IgD-negative memory B cell (primary cell): ENCODE results near the gene CMTM2. TPM values are rescaled to one million over a fixed set of nuclear protein-coding genes. Genes with fewer than 3 reads are reported as not detected.
A peak's percentile ranks its signal among the peaks of the same experiment; 100 is the strongest.
"Not testable (repeated sequence)": the region's sequence is repeated elsewhere in the genome, so short reads cannot be mapped to it uniquely, and the experiment has no call there.

Source experiments
- H3K27ac Mint-ChIP-seq, 3 donors: one replicate each; pipeline ENCODE4 v1.8.0; 2020 to 2022; ENCODE audit warnings: mild to moderate bottlenecking in 3 of 3, mixed read lengths in 3 of 3, moderate library complexity in 1 of 3
- H3K27me3 Mint-ChIP-seq: one replicate; pipeline ENCODE4 v1.8.0; 2021; ENCODE audit warnings: mixed read lengths
- H3K36me3 Mint-ChIP-seq: one replicate; pipeline ENCODE4 v1.8.0; 2020; ENCODE audit warnings: mild to moderate bottlenecking, mixed read lengths
- H3K4me1 Mint-ChIP-seq, 3 donors: one replicate each; pipeline ENCODE4 v1.8.0; 2020 to 2022; ENCODE audit warnings: mixed read lengths in 3 of 3, mild to moderate bottlenecking in 1 of 3
- H3K4me3 Mint-ChIP-seq, 4 donors: one replicate each; pipeline ENCODE4 v1.8.0; 2020 to 2022; ENCODE audit warnings: mild to moderate bottlenecking in 4 of 4, mixed read lengths in 4 of 4, moderate library complexity in 3 of 4
- H3K9me3 Mint-ChIP-seq, 3 donors: one replicate each; pipeline ENCODE4 v1.8.0; 2020 to 2021; ENCODE audit warnings: mixed read lengths in 3 of 3, mild to moderate bottlenecking in 1 of 3
- polyA plus RNA-seq: library from polyadenylated mRNA; unstranded; fragments of 300-500 nt; fragmentation: Illumina TruSeq; gene quantifications from one replicate; pipeline ENCODE4 v1.2.3, GENCODE V29; 2021

The CMTM2 gene
- polyA plus RNA-seq, 1 donor from 2014 or later: not detected

- Mint-ChIP-seq H3K4me3 (no peak overlapping the region), H3K9me3 (peaks cover 0 to 1% (median 0%) of the 10 kb centered on the region in 3 donors), H3K4me1 (peaks cover 9 to 16% (median 15%) of the 10 kb centered on the region in 3 donors), H3K36me3 (peaks cover 3% of the 10 kb centered on the region), H3K27me3 (no peaks in the 10 kb centered on the region), H3K27ac (no peak overlapping the region)
Observed at GRCh38 chr16:66563574-66564334, 15.5 kb upstream of the CMTM2 start.

GRCh38 chr16:66566051-66566901 is 13.0 kb upstream of the CMTM2 start, which contains the start of gene CMTM1:
Gene CMTM1 (plus strand): TSS chr16:66566439. CDS start chr16:66566514, 75 bp downstream.
- H3K36me3 Mint-ChIP-seq: peaks cover 3% of the 10 kb centered on the region
- H3K4me3 Mint-ChIP-seq: no peak within 1 kb of the TSS
- peaks cover 0 to 1% (median 0%) of the 10 kb centered on the region in 3 donors for H3K9me3 Mint-ChIP-seq
- no peaks in the 10 kb centered on the region for H3K27me3 Mint-ChIP-seq
- H3K27ac Mint-ChIP-seq: peak within 1 kb of the TSS in 1 of 3 donors; percentile 28
- H3K4me1 Mint-ChIP-seq: peaks cover 5 to 10% (median 7%) of the 10 kb centered on the region in 3 donors

- not testable (repeated sequence) for H3K27me3 Mint-ChIP-seq, H3K27ac Mint-ChIP-seq, H3K9me3 Mint-ChIP-seq, H3K4me3 Mint-ChIP-seq, H3K4me1 Mint-ChIP-seq, H3K36me3 Mint-ChIP-seq
Observed at GRCh38 chr16:66567270-66567669, 12.0 kb upstream of the CMTM2 start.

- Mint-ChIP-seq H3K27ac (no peak overlapping the region), H3K4me3 (no peak overlapping the region), H3K27me3 (no peaks in the 10 kb centered on the region), H3K36me3 (peaks cover 3% of the 10 kb centered on the region), H3K4me1 (no peaks in the 10 kb centered on the region), H3K9me3 (peaks cover 0 to 1% (median 0%) of the 10 kb centered on the region in 3 donors)
Observed at GRCh38 chr16:66568355-66568754, 10.9 kb upstream of the CMTM2 start.

GRCh38 chr16:66569131-66569530 is 10.1 kb upstream of the CMTM2 start:
- Mint-ChIP-seq H3K27me3 (no peaks in the 10 kb centered on the region), H3K4me1 (no peaks in the 10 kb centered on the region), H3K27ac (peak overlapping the region in 1 of 3 donors; percentile 33), H3K9me3 (peaks cover 0 to 1% (median 0%) of the 10 kb centered on the region in 3 donors), H3K36me3 (peaks cover 3% of the 10 kb centered on the region), H3K4me3 (no peak overlapping the region)

GRCh38 chr16:66569827-66570405 is 9.3 kb upstream of the CMTM2 start:
- H3K36me3 Mint-ChIP-seq: peaks cover 3% of the 10 kb centered on the region
- no peak overlapping the region for H3K4me3 Mint-ChIP-seq
- no peaks in the 10 kb centered on the region for H3K4me1 Mint-ChIP-seq
- no peak overlapping the region for H3K27ac Mint-ChIP-seq
- peaks cover 0 to 1% (median 0%) of the 10 kb centered on the region in 3 donors for H3K9me3 Mint-ChIP-seq
- no peaks in the 10 kb centered on the region for H3K27me3 Mint-ChIP-seq

GRCh38 chr16:66572356-66572755 is 6.9 kb upstream of the CMTM2 start:
- Mint-ChIP-seq H3K4me3 (no peak overlapping the region), H3K27ac (no peak overlapping the region), H3K9me3 (no peaks in the 10 kb centered on the region), H3K36me3 (peaks cover 2% of the 10 kb centered on the region), H3K4me1 (no peaks in the 10 kb centered on the region), H3K27me3 (peaks cover 3% of the 10 kb centered on the region)

GRCh38 chr16:66574081-66574480 is 5.2 kb upstream of the CMTM2 start:
- no peak overlapping the region for H3K4me3 Mint-ChIP-seq
- H3K27me3 Mint-ChIP-seq: peaks cover 18% of the 10 kb centered on the region
- peak overlapping the region in 1 of 3 donors; percentile 59 for H3K27ac Mint-ChIP-seq
- no peaks in the 10 kb centered on the region for H3K36me3 Mint-ChIP-seq
- H3K4me1 Mint-ChIP-seq: peaks cover 0 to 6% (median 5%) of the 10 kb centered on the region in 3 donors
- H3K9me3 Mint-ChIP-seq: no peaks in the 10 kb centered on the region

GRCh38 chr16:66574531-66574930 is 4.7 kb upstream of the CMTM2 start:
- H3K4me1 Mint-ChIP-seq: peaks cover 0 to 6% (median 5%) of the 10 kb centered on the region in 3 donors
- no peak overlapping the region for H3K4me3 Mint-ChIP-seq
- H3K36me3 Mint-ChIP-seq: no peaks in the 10 kb centered on the region
- no peak overlapping the region for H3K27ac Mint-ChIP-seq
- H3K9me3 Mint-ChIP-seq: no peaks in the 10 kb centered on the region
- peaks cover 19% of the 10 kb centered on the region for H3K27me3 Mint-ChIP-seq

GRCh38 chr16:66575060-66575459 is 4.2 kb upstream of the CMTM2 start:
- Mint-ChIP-seq H3K4me1 (peaks cover 0 to 6% (median 5%) of the 10 kb centered on the region in 3 donors), H3K36me3 (no peaks in the 10 kb centered on the region), H3K27me3 (peaks cover 19% of the 10 kb centered on the region), H3K27ac (no peak overlapping the region), H3K4me3 (no peak overlapping the region), H3K9me3 (no peaks in the 10 kb centered on the region)

GRCh38 chr16:66576296-66576695 is 3.0 kb upstream of the CMTM2 start:
- Mint-ChIP-seq H3K36me3 (no peaks in the 10 kb centered on the region), H3K27ac (no peak overlapping the region), H3K27me3 (peaks cover 19% of the 10 kb centered on the region), H3K4me1 (peaks cover 0 to 6% (median 5%) of the 10 kb centered on the region in 3 donors), H3K9me3 (no peaks in the 10 kb centered on the region), H3K4me3 (no peak overlapping the region)

GRCh38 chr16:66580605-66581209 is 1.4 kb downstream of the CMTM2 start:
- Mint-ChIP-seq H3K4me1 (peaks cover 0 to 10% (median 5%) of the 10 kb centered on the region in 3 donors), H3K9me3 (peaks cover 0 to 1% (median 0%) of the 10 kb centered on the region in 3 donors), H3K36me3 (no peaks in the 10 kb centered on the region), H3K27ac (no peak overlapping the region), H3K4me3 (no peak overlapping the region), H3K27me3 (peaks cover 23% of the 10 kb centered on the region)

- Mint-ChIP-seq H3K4me1 (peaks cover 0 to 12% (median 5%) of the 10 kb centered on the region in 3 donors), H3K27ac (peak overlapping the region in 1 of 3 donors; percentile 7), H3K4me3 (no peak overlapping the region), H3K27me3 (peaks cover 22% of the 10 kb centered on the region), H3K9me3 (peaks cover 0 to 1% (median 0%) of the 10 kb centered on the region in 3 donors), H3K36me3 (no peaks in the 10 kb centered on the region)
Observed at GRCh38 chr16:66581246-66581952, 2.1 kb downstream of the CMTM2 start.
